ENCODE measurements around the gene PAGE2. TPM values are rescaled to one million over a fixed set of nuclear protein-coding genes. Genes with fewer than 3 reads are reported as not detected.

PAGE2 gene
- polyA plus RNA-seq, 1 donor from 2014 or later: not detected

- Histone ChIP-seq H3F3A (ENCODE audit: insufficient read depth, low read length, poor library complexity, severe bottlenecking) (no peaks in the 10 kb centered on the region), H3K4me3 (ENCODE audit: low read length) (no peak overlapping the region), H3K9ac (ENCODE audit: low read length) (no peak overlapping the region), H3K9me3 (ENCODE audit: low read length) (no peaks in the 10 kb centered on the region), H2AFZ (ENCODE audit: low read depth, low read length) (no peak overlapping the region), H4K20me1 (ENCODE audit: insufficient read depth) (no peaks in the 10 kb centered on the region), H3K9me2 (ENCODE audit: insufficient read depth, low read length) (no peaks in the 10 kb centered on the region), H3K4me2 (ENCODE audit: low read length) (no peak overlapping the region), H3K27me3 (ENCODE audit: insufficient read depth, low read depth, low read length) (no peaks in the 10 kb centered on the region), H3K79me2 (replicated peaks; ENCODE audit: insufficient read depth, low read length) (no peaks in the 10 kb centered on the region), H3K27ac (ENCODE audit: low read length) (no peak overlapping the region), H3K36me3 (ENCODE audit: insufficient read depth, low read length) (no peaks in the 10 kb centered on the region)
- TF ChIP-seq POLR2AphosphoS5 (IDR thresholded peaks at IDR 0.05): no peak
- no peak for TF ChIP-seq RAD21 (conservative IDR thresholded peaks at IDR 0.05)
- TF ChIP-seq EZH2 (IDR thresholded peaks at IDR 0.05; ENCODE audit: borderline replicate concordance, insufficient read depth, low read length, poor library complexity, severe bottlenecking): no peak
- no peak for TF ChIP-seq MXI1 (conservative IDR thresholded peaks at IDR 0.05; ENCODE audit: poor library complexity, severe bottlenecking)
These were observed 35.1 kb downstream of the PAGE2 start for GRCh38 chrX:55123900-55124299.

- H3K36me3 ChIP-seq (ENCODE audit: insufficient read depth, low read length): no peaks in the 10 kb centered on the region
- TF ChIP-seq POLR2AphosphoS5 (IDR thresholded peaks at IDR 0.05): no peak
- TF ChIP-seq SMC3 (conservative IDR thresholded peaks at IDR 0.05; ENCODE audit: poor library complexity): no peak
- TF ChIP-seq EP300 (conservative IDR thresholded peaks at IDR 0.05; ENCODE audit: poor library complexity, severe bottlenecking): no peak
- no peak for TF ChIP-seq EZH2 (IDR thresholded peaks at IDR 0.05; ENCODE audit: borderline replicate concordance, insufficient read depth, low read length, poor library complexity, severe bottlenecking)
- no peak for TF ChIP-seq TAF1 (IDR thresholded peaks at IDR 0.05; ENCODE audit: low read depth)
- TF ChIP-seq RAD21 (conservative IDR thresholded peaks at IDR 0.05): no peak
- no peak for TF ChIP-seq REST (IDR thresholded peaks at IDR 0.05; ENCODE audit: borderline replicate concordance)
- no peak for TF ChIP-seq MXI1 (conservative IDR thresholded peaks at IDR 0.05; ENCODE audit: poor library complexity, severe bottlenecking)
- TF ChIP-seq, protein P1, sequence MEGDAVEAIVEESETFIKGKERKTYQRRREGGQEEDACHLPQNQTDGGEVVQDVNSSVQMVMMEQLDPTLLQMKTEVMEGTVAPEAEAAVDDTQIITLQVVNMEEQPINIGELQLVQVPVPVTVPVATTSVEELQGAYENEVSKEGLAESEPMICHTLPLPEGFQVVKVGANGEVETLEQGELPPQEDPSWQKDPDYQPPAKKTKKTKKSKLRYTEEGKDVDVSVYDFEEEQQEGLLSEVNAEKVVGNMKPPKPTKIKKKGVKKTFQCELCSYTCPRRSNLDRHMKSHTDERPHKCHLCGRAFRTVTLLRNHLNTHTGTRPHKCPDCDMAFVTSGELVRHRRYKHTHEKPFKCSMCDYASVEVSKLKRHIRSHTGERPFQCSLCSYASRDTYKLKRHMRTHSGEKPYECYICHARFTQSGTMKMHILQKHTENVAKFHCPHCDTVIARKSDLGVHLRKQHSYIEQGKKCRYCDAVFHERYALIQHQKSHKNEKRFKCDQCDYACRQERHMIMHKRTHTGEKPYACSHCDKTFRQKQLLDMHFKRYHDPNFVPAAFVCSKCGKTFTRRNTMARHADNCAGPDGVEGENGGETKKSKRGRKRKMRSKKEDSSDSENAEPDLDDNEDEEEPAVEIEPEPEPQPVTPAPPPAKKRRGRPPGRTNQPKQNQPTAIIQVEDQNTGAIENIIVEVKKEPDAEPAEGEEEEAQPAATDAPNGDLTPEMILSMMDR (IDR thresholded peaks at IDR 0.05; ENCODE audit: poor library complexity, severe bottlenecking): no peak
- no peaks in the 10 kb centered on the region for H3K9me3 ChIP-seq (ENCODE audit: low read length)
- no peaks in the 10 kb centered on the region for H3K27me3 ChIP-seq (ENCODE audit: insufficient read depth, low read depth, low read length)
- H2AFZ ChIP-seq (ENCODE audit: low read depth, low read length): no peak overlapping the region
- H3K4me3 ChIP-seq (ENCODE audit: low read length): no peak overlapping the region
- H3K27ac ChIP-seq (ENCODE audit: low read length): no peak overlapping the region
- H3K9me2 ChIP-seq (ENCODE audit: insufficient read depth, low read length): no peaks in the 10 kb centered on the region
- H3K9ac ChIP-seq (ENCODE audit: low read length): no peak overlapping the region
- H3F3A ChIP-seq (ENCODE audit: insufficient read depth, low read length, poor library complexity, severe bottlenecking): no peaks in the 10 kb centered on the region
- no peaks in the 10 kb centered on the region for H4K20me1 ChIP-seq (ENCODE audit: insufficient read depth)
- no peaks in the 10 kb centered on the region for H3K79me2 ChIP-seq (replicated peaks; ENCODE audit: insufficient read depth, low read length)
- H3K4me2 ChIP-seq (ENCODE audit: low read length): no peak overlapping the region
These were observed 38.9 kb downstream of the PAGE2 start for GRCh38 chrX:55127692-55128091.

All from neural cell (in vitro differentiated cells).